ENCODE results near the gene SLC9A9. TPM values are rescaled to one million over a fixed set of nuclear protein-coding genes. Genes with fewer than 3 reads are reported as not detected.

The SLC9A9 gene
- total and polyA plus RNA-seq, 2 donors from 2014 or later = 3.7 to 16.5 TPM

- no peak overlapping the region for H3K27ac ChIP-seq (ENCODE audit: low read depth in 2 of 2, low read length in 2 of 2)
- no peak overlapping the region for H3K9ac ChIP-seq (ENCODE audit: low read length in 3 of 3)
- no peak overlapping the region for H3K4me3 ChIP-seq (ENCODE audit: low read length in 3 of 3)
- H3K4me1 ChIP-seq (ENCODE audit: control insufficient read depth in 2 of 3, insufficient read depth in 2 of 3, low read depth in 1 of 3, low read length in 3 of 3) = no peaks in the 10 kb centered on the region
- DNase-seq (no peak), FAIRE-seq (no peak)
- no peaks in the 10 kb centered on the region for H3K9me3 ChIP-seq (ENCODE audit: control insufficient read depth in 2 of 3, insufficient read depth in 1 of 3, low read length in 3 of 3)
- no peaks in the 10 kb centered on the region for H3K27me3 ChIP-seq (ENCODE audit: control insufficient read depth, insufficient read depth, low read length)
- no peaks in the 10 kb centered on the region for H3K36me3 ChIP-seq (ENCODE audit: control insufficient read depth in 2 of 3, insufficient read depth in 3 of 3, low read length in 3 of 3)
- no peak for TF ChIP-seq CTCF (IDR thresholded peaks at IDR 0.05; ENCODE audit: borderline replicate concordance, extremely low read depth, insufficient read depth)
- intact Hi-C loops (cut with DNase I) = no loop called here
Observed at GRCh38 chr3:143548861-143549497, 299.3 kb downstream of the SLC9A9 start.

- Histone ChIP-seq H3K36me3 (ENCODE audit: control insufficient read depth in 2 of 3, insufficient read depth in 3 of 3, low read length in 3 of 3) (no peaks in the 10 kb centered on the region), H3K4me3 (ENCODE audit: low read length in 3 of 3) (no peak overlapping the region), H3K27ac (ENCODE audit: low read depth in 2 of 2, low read length in 2 of 2) (no peak overlapping the region), H3K4me1 (ENCODE audit: control insufficient read depth in 2 of 3, insufficient read depth in 2 of 3, low read depth in 1 of 3, low read length in 3 of 3) (no peaks in the 10 kb centered on the region), H3K9me3 (ENCODE audit: control insufficient read depth in 2 of 3, insufficient read depth in 1 of 3, low read length in 3 of 3) (no peaks in the 10 kb centered on the region), H3K9ac (ENCODE audit: low read length in 3 of 3) (no peak overlapping the region), H3K27me3 (ENCODE audit: control insufficient read depth, insufficient read depth, low read length) (no peaks in the 10 kb centered on the region)
- no peak for TF ChIP-seq CTCF (IDR thresholded peaks at IDR 0.05; ENCODE audit: borderline replicate concordance, extremely low read depth, insufficient read depth)
- FAIRE-seq = no peak
- intact Hi-C loops (cut with DNase I) = no loop called here
- no peak for DNase-seq
Observed at GRCh38 chr3:143548393-143548792, 299.9 kb downstream of the SLC9A9 start.

GRCh38 chr3:143538577-143538981, 309.7 kb downstream of the SLC9A9 start:
- DNase-seq (no peak), FAIRE-seq (no peak)
- Histone ChIP-seq H3K27me3 (ENCODE audit: control insufficient read depth, insufficient read depth, low read length) (no peaks in the 10 kb centered on the region), H3K4me3 (ENCODE audit: low read length in 3 of 3) (no peak overlapping the region), H3K9ac (ENCODE audit: low read length in 3 of 3) (no peak overlapping the region), H3K27ac (ENCODE audit: low read depth in 2 of 2, low read length in 2 of 2) (no peak overlapping the region), H3K4me1 (ENCODE audit: control insufficient read depth in 2 of 3, insufficient read depth in 2 of 3, low read depth in 1 of 3, low read length in 3 of 3) (no peaks in the 10 kb centered on the region), H3K9me3 (ENCODE audit: control insufficient read depth in 2 of 3, insufficient read depth in 1 of 3, low read length in 3 of 3) (no peaks in the 10 kb centered on the region), H3K36me3 (ENCODE audit: control insufficient read depth in 2 of 3, insufficient read depth in 3 of 3, low read length in 3 of 3) (no peaks in the 10 kb centered on the region)
- intact Hi-C loops (cut with DNase I) = no loop called here
- TF ChIP-seq CTCF (IDR thresholded peaks at IDR 0.05; ENCODE audit: borderline replicate concordance, extremely low read depth, insufficient read depth) = no peak

- TF ChIP-seq CTCF (IDR thresholded peaks at IDR 0.05; ENCODE audit: borderline replicate concordance, extremely low read depth, insufficient read depth) = no peak
- Histone ChIP-seq H3K27me3 (ENCODE audit: control insufficient read depth, insufficient read depth, low read length) (no peaks in the 10 kb centered on the region), H3K9ac (ENCODE audit: low read length in 3 of 3) (no peak overlapping the region), H3K36me3 (ENCODE audit: control insufficient read depth in 2 of 3, insufficient read depth in 3 of 3, low read length in 3 of 3) (no peaks in the 10 kb centered on the region), H3K27ac (ENCODE audit: low read depth in 2 of 2, low read length in 2 of 2) (no peak overlapping the region), H3K4me1 (ENCODE audit: control insufficient read depth in 2 of 3, insufficient read depth in 2 of 3, low read depth in 1 of 3, low read length in 3 of 3) (no peaks in the 10 kb centered on the region), H3K4me3 (ENCODE audit: low read length in 3 of 3) (no peak overlapping the region), H3K9me3 (ENCODE audit: control insufficient read depth in 2 of 3, insufficient read depth in 1 of 3, low read length in 3 of 3) (no peaks in the 10 kb centered on the region)
- intact Hi-C loops (cut with DNase I) = no loop called here
- no peak for FAIRE-seq
- no peak for DNase-seq
Observed at GRCh38 chr3:143538061-143538460, 310.2 kb downstream of the SLC9A9 start.
